Panc1 (cell line): ENCODE data around the gene KRTAP10-2.

Source experiments
- CTCF ChIP-seq: fragments of 450-650 bp; IDR thresholded peaks from 2 replicates; pipeline ENCODE4 v1.5.1; 2017; ENCODE audit warnings: mild to moderate bottlenecking
- POLR2AphosphoS5 ChIP-seq: IDR thresholded peaks from 2 replicates; pipeline ENCODE4 v1.6.1; 2012; ENCODE audit warnings: mild to moderate bottlenecking, low read depth, low read length, moderate library complexity
- REST ChIP-seq, 2 experiments: IDR thresholded peaks; 2 replicates each; pipeline ENCODE4 v1.6.1; 2011 to 2012; ENCODE audit warnings: low read depth in 2 of 2, control low read depth in 1 of 2, low read length in 1 of 2, mild to moderate bottlenecking in 1 of 2, moderate library complexity in 1 of 2; ENCODE audit not compliant: insufficient read depth in 1 of 2
- SIN3A ChIP-seq: IDR thresholded peaks from 2 replicates; pipeline ENCODE4 v1.6.1; 2012; ENCODE audit warnings: low read depth, mild to moderate bottlenecking, low read length, moderate library complexity, borderline replicate concordance; ENCODE audit not compliant: insufficient read depth
- TCF7L2 ChIP-seq: IDR thresholded peaks from 2 replicates; pipeline ENCODE4 v1.6.1; 2011; ENCODE audit warnings: mild to moderate bottlenecking, low read depth, low read length, inconsistent platforms

GRCh38 chr21:44569861-44570517, 18.7 kb upstream of the KRTAP10-2 start:
- TF ChIP-seq CTCF (no peak), POLR2AphosphoS5 (no peak), REST (IDR thresholded peaks at IDR 0.05; ENCODE audit: insufficient read depth in 1 of 2, low read depth in 2 of 2, low read length in 1 of 2) (no peak), SIN3A (no peak), TCF7L2 (no peak)
